Loucy (cell line): Measurements from ENCODE around the gene SYCP2L.

Experiments used
- H2AFZ ChIP-seq: fragments of 200-600 bp; sonication (generic); 2 replicates; pipeline ENCODE4 v1.6.0; 2016; ENCODE audit warnings: antibody characterized with exemption, mild to moderate bottlenecking, low read length, moderate library complexity
- H3F3A ChIP-seq: fragments of 200-600 bp; 2 replicates; pipeline ENCODE4 v1.6.0; 2016; ENCODE audit warnings: antibody characterized with exemption, low read depth, mild to moderate bottlenecking
- H3K27me3 ChIP-seq: fragments of 200-600 bp; sonication (generic); 2 replicates; pipeline ENCODE4 v1.6.1; 2014; ENCODE audit warnings: low read length, mild to moderate bottlenecking; ENCODE audit not compliant: insufficient read depth, poor library complexity, severe bottlenecking
- H3K36me3 ChIP-seq: fragments of 200-600 bp; sonication (generic); 2 replicates; pipeline ENCODE4 v1.6.1; 2016; ENCODE audit warnings: low read length; ENCODE audit not compliant: insufficient read depth
- H3K4me1 ChIP-seq: fragments of 200-600 bp; sonication (generic); 2 replicates; pipeline ENCODE4 v1.5.1; 2014; ENCODE audit warnings: low read length, mild to moderate bottlenecking; ENCODE audit not compliant: insufficient read depth, poor library complexity, severe bottlenecking
- H3K4me2 ChIP-seq: fragments of 200-600 bp; sonication (generic); 2 replicates; pipeline ENCODE4 v1.6.0; 2014; ENCODE audit warnings: antibody characterized with exemption, low read length, low read depth, mild to moderate bottlenecking; ENCODE audit not compliant: poor library complexity, severe bottlenecking
- H3K4me3 ChIP-seq: fragments of 200-600 bp; sonication (generic); 2 replicates; pipeline ENCODE4 v1.5.1; 2014; ENCODE audit warnings: low read length, mild to moderate bottlenecking, mixed read lengths; ENCODE audit not compliant: poor library complexity, severe bottlenecking
- H3K79me2 ChIP-seq: fragments of 200-600 bp; sonication (generic); 2 replicates; pipeline ENCODE4 v1.6.1; 2014; ENCODE audit warnings: low read length; ENCODE audit not compliant: insufficient read depth
- H3K9ac ChIP-seq: fragments of 200-600 bp; sonication (generic); 2 replicates; pipeline ENCODE4 v1.6.0; 2014; ENCODE audit warnings: mild to moderate bottlenecking, low read depth, low read length, moderate library complexity; ENCODE audit not compliant: poor library complexity, severe bottlenecking
- H3K9me2 ChIP-seq: fragments of 200-600 bp; sonication (generic); replicated peaks from 2 replicates; pipeline ENCODE4 v1.6.1; 2016; ENCODE audit warnings: low read depth, low read length, mixed read lengths
- H3K9me3 ChIP-seq: fragments of 200-600 bp; sonication (generic); 2 replicates; pipeline ENCODE4 v1.6.1; 2014; ENCODE audit warnings: mild to moderate bottlenecking, antibody characterized with exemption, low read length, low read depth; ENCODE audit not compliant: insufficient read depth
- H4K20me1 ChIP-seq: fragments of 200-600 bp; sonication (generic); 2 replicates; pipeline ENCODE4 v1.6.0; 2014; ENCODE audit warnings: antibody characterized with exemption, low read length, mild to moderate bottlenecking; ENCODE audit not compliant: insufficient read depth, poor library complexity, severe bottlenecking
- EZH2phosphoT487 ChIP-seq: fragments of 200-600 bp; IDR thresholded peaks from 2 replicates; pipeline ENCODE4 v1.6.1; 2018; ENCODE audit warnings: antibody characterized with exemption, mild to moderate bottlenecking, moderate library complexity, borderline replicate concordance
- TF ChIP-seq, protein P1 (sequence below): fragments of 200-600 bp; sonication (generic); conservative IDR thresholded peaks from 2 replicates; pipeline ENCODE4 v1.5.1; 2014; ENCODE audit warnings: mild to moderate bottlenecking, antibody characterized with exemption, low read length

The SYCP2L gene

GRCh38 chr6:11023032-11023431 is 136.2 kb downstream of the SYCP2L start:
- Histone ChIP-seq H2AFZ (no peak overlapping the region), H3K4me3 (no peak overlapping the region), H3K4me1 (no peaks in the 10 kb centered on the region), H4K20me1 (no peaks in the 10 kb centered on the region), H3K9ac (no peak overlapping the region), H3K79me2 (no peaks in the 10 kb centered on the region), H3K27me3 (no peaks in the 10 kb centered on the region), H3K36me3 (no peaks in the 10 kb centered on the region), H3F3A (no peaks in the 10 kb centered on the region), H3K9me2 (no peaks in the 10 kb centered on the region), H3K9me3 (no peaks in the 10 kb centered on the region), H3K4me2 (no peak overlapping the region)
- TF ChIP-seq, protein P1, sequence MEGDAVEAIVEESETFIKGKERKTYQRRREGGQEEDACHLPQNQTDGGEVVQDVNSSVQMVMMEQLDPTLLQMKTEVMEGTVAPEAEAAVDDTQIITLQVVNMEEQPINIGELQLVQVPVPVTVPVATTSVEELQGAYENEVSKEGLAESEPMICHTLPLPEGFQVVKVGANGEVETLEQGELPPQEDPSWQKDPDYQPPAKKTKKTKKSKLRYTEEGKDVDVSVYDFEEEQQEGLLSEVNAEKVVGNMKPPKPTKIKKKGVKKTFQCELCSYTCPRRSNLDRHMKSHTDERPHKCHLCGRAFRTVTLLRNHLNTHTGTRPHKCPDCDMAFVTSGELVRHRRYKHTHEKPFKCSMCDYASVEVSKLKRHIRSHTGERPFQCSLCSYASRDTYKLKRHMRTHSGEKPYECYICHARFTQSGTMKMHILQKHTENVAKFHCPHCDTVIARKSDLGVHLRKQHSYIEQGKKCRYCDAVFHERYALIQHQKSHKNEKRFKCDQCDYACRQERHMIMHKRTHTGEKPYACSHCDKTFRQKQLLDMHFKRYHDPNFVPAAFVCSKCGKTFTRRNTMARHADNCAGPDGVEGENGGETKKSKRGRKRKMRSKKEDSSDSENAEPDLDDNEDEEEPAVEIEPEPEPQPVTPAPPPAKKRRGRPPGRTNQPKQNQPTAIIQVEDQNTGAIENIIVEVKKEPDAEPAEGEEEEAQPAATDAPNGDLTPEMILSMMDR = no peak
- TF ChIP-seq EZH2phosphoT487 = no peak
